Liver (tissue), 3 donors: ENCODE results near the gene KIFBP.

Experiments used
- CTCF ChIP-seq: fragments of 150-350 bp; IDR thresholded peaks from 2 replicates; pipeline ENCODE4 v1.5.1; 2017; ENCODE audit warnings: improper control_type of control experiment, low read depth, low read length; ENCODE audit not compliant: missing input control
- EGR1 ChIP-seq, 2 donors: IDR thresholded peaks; 2 replicates each; pipeline ENCODE4 v1.6.1; 2016 to 2018; ENCODE audit warnings: antibody characterized with exemption in 2 of 2, low read depth in 2 of 2
- TAF1 ChIP-seq: conservative IDR thresholded peaks from 2 replicates; pipeline ENCODE4 v1.6.1; 2016; ENCODE audit warnings: antibody characterized with exemption, mild to moderate bottlenecking
- donor health status: healthy.
- donor health status: healthy.

GRCh38 chr10:69057951-69058297, 69.3 kb downstream of the KIFBP start:
- TF ChIP-seq CTCF (no peak), TAF1 (no peak), EGR1 (IDR thresholded peaks at IDR 0.05; ENCODE audit: low read depth in 2 of 2) (no peak)
